NCI-H748 treated with DMSO at 0.1 percent for 48 hours (cell line): ENCODE measurements around the gene CDKN2B-AS1.

Experiments used
- DNase-seq: peaks from one replicate; lab custom pipeline; 2025; lab: John Stamatoyannopoulos, UW

Gene CDKN2B-AS1

DNA sequence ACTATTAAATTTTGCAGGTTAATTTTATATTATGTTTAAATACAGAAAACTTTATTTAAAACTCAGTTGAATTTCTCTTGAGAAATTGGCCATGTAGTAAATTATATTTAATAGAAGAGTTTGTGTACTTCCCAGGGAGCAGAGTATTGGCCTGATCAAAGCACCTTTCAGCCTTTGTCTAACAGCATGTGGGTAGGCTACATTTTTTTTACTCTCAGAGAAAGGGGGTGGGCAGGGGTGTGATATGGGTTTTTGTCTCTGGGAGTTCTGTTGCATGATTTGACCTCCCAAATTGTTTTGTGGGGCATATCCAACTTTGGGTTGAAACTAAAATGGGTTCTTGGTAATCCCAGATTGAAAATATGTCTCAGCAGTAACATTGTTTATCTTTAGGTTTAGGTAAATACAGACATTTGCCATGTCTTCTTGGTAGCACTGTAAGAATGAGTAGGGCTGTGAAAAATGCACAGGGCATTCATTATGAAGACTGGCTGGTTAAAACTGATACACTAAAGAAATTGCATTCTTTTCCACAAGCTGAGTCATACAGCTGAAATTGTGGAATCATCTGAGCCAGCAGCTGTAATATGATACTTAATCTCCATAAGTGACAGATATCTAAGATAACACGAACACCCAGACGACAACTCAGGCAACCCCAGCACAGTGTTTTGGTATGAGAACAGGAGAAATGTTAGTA is 89.9 kb downstream of the CDKN2B-AS1 start:
- DNase-seq: no peak

DNA sequence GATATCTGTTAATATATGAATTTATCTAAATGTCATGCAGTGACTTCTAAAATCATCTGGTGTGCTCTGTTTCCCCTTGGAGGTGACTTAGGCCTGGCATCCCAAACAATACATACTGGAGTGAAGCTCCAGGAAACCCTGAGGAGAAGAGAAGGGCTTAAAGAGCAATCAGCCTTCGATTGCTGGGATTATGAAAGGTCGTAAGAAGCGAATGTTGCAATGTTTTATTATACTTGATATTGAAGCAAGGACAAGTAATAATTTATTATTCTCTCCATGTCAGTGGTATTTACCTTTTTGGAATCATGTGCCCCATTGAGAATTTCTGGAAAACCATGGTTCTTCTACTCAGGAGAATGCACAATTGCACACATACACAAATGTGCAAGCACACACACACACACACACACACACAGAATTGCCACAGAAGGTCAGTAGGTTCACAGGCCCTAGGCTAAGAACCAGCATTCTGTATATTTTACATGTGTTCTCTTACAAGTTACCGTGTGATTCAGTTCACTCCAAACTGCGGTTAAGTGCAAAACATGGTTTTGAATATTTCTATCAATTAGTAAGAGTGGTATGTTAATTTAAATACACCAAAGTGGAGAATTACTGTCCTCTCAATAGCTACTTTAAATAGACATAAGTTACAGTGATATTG is 93.6 kb downstream of the CDKN2B-AS1 start:
- DNase-seq: no peak

- DNase-seq: no peak
Observed at GRCh38 chr9:22088717-22089061, 94.1 kb downstream of the CDKN2B-AS1 start.

DNA sequence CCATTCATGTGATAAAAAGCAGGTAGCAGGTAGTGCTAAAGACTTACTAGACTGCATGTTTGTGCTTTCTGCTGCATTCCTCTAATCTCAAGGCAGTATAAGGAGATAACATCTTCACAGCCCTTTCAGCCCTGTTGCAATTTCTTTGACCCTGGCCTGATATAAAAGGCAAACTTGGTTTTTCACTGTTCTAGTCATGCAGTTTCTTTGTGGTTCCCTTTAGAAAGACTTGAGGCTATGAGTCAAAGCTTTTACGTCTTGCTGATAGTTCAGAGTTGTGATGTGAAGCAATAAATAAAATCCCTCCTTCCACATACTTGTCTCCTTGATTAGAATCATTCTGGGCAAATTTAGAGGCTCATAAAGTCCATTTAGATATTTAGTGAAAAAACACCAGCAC is 103.1 kb downstream of the CDKN2B-AS1 start:
- no peak for DNase-seq

GRCh38 chr9:22098643-22099332 is 104.2 kb downstream of the CDKN2B-AS1 start:
- DNase-seq: no peak

GRCh38 chr9:22100626-22101025 is 106.0 kb downstream of the CDKN2B-AS1 start:
- no peak for DNase-seq

DNA sequence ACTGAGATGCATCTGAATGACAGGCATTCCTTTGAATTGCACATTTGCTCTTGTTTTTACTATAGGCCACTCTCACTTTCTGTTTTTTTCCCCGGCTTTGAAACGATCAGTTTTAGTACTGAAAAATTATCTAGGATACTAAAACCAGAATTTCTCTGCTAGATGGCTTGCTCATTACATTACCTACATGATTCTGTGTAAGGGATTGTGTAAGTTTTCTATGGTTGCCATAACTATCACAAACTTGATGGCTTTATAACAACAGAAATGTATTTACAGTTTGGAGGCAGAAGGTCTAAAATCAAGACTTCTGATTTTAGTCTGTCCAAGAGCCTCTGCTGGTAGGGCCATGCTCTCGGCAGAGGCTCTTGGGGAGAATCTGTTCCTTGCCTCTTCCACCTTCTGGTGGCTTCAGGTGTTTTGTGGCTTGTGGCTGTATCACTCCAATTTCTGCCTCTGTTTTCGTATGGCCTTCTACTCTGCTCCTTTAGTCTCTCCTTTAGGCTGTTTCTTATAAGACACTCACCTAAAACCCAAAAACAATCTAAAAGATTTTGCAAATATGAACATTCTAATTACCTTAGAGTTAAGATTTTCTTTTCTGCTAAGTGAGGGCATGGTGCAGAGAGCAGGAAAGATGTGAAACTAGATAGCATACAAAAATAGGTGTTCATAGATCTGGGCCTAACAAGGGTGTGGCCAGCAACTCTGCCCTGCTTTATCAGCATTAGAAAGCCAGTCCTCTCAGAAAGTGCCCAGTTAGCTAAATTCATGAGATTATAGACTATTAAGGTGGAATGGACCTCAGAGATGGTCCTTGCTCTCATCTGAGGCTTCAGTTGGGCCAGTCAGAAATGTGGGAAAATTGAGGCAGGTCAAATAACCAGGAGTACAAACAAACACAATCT is 107.8 kb downstream of the CDKN2B-AS1 start:
- no peak for DNase-seq

GRCh38 chr9:22103685-22104575 is 109.3 kb downstream of the CDKN2B-AS1 start:
- no peak for DNase-seq

DNA sequence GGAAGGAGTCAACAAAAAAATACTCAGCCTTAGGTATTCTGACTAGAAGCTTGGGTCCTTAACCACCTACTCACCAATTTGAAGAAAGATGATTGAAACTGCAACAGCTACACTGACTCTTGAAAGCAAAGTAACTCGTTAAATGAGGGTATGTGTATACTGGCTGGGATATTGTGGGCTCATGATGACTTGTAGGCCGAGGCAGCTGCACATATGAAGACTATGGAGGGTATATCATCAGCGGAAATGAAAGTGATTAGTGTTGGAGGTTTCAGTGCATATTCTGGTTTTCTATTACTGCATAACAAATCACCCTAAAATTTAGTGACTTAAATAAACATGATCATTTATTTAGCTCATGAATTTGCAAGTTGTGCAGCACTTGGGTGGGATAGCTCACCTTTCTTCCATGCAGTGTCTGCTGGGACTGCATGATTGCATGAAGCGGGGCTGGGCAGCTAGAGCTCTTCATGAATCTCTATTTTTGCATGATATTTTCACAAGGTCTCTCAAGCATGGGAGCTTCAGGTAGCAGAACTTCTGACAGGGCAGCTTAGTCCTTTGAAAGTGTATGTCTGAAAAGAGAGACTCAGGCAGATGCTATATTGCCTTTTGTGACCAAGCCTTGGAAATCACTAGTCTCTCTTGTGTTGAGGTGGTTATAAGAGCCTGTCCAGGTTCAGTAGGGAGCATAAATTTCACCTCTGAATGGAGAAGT is 110.6 kb downstream of the CDKN2B-AS1 start:
- DNase-seq: no peak

DNA sequence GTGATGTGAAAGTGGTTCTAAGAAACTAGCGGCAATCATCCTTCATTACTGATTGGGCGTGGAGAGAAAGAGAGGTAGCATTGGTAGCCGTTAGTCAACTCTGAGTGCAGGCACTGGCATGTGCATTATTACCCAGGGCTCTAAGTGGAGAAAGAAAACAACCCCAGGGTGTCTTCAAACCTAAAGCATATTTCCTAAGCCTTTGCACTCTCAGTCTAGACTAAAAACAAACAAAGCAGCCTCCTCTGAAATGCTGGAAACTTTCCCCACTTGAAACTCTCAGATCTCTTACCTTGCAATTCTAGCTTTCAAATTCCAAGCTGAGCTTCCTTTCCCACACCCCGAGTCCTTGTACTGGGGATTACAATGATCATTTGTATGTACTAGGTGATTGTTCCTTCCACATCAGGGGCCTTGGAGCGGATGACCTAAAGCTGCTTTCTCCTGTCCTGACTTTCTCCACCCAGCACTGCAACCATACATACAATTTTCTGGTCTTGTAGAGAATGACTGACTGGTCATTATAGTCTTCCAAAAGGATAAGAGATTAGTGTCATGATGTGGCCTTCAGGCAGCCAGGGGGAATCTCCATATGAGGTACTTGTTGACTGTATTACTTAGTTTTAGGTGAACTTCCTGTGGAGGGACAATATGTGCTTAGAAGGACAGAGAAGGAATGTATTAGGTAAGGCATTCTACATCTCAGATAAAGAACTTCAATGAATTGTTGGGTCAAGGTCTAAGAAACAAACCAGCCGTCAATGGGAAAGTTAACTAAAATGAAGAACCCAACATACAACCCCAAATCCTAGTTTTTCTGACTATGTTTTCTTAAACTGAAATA is 112.8 kb downstream of the CDKN2B-AS1 start:
- no peak for DNase-seq

DNA sequence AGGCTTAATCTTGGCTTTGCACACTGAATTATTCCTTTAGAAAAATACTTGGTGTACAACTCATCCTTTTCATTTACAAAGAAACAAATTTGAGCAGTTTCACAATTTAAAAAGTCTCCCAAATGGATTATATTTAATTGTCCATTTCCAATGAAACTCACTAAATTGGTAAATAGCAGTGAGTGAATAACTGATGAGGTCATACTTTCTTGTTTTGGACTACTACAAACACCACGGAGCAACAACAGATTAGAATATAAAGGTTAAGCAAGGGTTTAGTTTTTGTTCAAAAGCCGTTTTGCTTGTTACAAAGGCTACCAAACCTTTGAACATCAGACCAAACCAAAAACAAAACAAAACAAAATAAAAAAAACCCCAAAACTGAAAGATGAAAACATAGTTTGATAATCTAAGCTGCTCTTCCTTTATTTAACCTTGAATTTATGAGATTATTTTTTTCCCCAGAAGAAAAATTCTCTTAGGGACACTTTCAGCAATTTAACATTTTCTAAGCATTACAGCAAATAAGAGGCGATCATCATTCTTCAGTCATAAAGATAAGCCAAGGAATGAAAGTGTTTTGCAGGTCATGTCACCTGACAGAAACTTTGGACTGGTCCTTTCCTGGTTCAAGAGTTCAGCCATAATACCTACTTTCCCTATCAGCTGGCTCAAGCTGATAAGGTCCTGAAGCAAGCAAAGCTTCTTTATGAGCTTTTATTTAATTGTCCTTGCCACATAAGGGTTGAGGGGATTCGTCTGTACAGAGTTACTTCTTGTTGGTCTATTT is 114.2 kb downstream of the CDKN2B-AS1 start:
- no peak for DNase-seq

GRCh38 chr9:22111176-22111953 is 116.8 kb downstream of the CDKN2B-AS1 start:
- DNase-seq: no peak

DNA sequence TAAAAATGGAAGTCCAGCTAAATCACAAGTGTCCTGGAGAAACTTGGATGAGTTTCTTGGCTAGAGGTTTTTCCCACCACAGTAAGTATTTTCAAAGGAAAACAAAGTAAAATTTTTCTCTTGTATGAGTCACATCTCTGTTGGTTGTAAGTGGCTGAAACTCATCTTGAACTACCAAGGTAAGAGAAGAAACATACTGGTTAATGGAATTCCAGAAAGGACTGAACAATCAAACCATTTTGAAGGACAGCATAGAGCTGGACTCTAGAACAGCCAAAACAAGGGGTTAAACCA is 117.3 kb downstream of the CDKN2B-AS1 start:
- no peak for DNase-seq

DNA sequence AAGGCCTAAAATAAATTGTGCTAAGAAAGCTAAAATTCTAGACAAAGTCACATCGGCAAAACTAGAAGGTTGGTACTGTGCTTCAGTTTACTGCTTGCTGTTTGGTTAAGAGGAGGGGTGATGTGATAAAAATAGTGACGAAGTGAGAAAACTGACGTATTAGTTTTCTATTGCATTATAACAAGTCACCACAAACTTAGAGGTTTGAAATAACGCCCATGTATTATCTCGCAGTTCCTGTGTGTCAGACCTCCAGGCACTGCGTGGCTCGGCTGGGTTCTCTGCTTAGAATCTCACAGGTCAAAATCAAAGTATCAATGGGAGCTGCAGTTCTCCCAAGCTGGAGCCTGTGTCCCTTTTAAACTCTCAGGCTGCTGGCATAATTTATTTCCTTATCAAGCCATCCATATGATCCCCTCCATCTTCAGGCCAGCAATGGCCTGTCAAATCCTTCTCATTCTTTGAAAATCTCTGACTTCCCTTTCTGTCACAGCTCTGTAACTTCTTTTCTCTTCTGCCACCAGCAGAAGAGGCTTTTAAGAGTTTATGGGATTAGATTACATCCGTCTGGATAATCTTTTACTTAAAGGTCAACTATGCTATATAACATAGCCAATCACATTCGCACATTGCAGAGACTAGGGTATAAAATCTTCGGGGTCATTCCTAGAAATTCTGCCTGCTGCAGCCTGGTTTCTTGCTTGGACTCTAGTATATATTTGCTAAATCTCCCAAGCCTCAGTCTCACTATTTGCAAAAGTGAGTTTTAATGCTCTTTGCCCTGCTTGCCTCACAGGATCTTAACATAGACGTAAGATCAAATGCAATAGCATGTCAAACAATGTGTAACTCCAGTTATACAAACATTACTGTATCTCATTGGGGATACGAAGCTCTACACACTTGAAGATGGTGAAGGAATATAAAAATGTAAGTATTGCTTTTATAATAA is 118.6 kb downstream of the CDKN2B-AS1 start:
- no peak for DNase-seq

DNA sequence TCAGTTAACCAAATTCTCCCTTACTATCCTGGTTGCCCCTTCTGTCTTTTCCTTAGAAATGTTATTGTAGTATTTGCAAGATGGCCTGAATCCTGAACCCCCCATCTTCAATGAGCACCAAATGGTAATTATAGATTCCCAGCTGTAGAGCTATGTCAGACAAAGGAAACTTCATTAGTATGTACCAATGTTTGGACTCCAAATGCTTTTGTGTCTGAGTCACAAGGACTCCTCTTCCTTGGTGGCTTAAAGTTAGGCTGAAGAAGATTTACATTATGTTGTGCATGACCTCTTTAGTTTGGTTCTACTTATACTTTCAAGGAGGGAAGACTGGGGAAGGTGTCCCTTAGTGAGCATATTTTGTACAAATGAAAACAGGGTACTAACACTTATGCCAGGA is 120.4 kb downstream of the CDKN2B-AS1 start:
- DNase-seq: no peak

DNA sequence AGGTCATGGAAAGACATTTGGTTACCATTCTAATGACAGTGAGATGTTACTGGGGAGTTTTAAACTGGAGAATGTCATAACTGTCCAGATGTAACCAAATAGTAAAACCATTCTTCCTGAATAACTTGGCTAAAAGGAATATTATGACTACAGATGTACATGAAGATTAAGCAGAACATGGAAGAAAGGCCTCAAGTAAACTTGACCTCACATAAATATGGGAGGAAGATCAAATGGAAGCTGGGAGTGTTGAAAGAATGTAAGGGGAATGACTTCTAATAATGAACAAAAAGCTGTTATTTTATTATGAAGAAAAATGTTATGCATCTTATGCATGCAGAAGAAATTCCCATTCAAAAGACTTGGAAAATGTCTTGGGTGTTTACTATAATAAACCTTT is 122.2 kb downstream of the CDKN2B-AS1 start:
- DNase-seq: no peak
